ENCODE results near the gene PHC2.

The PHC2 gene

DNA sequence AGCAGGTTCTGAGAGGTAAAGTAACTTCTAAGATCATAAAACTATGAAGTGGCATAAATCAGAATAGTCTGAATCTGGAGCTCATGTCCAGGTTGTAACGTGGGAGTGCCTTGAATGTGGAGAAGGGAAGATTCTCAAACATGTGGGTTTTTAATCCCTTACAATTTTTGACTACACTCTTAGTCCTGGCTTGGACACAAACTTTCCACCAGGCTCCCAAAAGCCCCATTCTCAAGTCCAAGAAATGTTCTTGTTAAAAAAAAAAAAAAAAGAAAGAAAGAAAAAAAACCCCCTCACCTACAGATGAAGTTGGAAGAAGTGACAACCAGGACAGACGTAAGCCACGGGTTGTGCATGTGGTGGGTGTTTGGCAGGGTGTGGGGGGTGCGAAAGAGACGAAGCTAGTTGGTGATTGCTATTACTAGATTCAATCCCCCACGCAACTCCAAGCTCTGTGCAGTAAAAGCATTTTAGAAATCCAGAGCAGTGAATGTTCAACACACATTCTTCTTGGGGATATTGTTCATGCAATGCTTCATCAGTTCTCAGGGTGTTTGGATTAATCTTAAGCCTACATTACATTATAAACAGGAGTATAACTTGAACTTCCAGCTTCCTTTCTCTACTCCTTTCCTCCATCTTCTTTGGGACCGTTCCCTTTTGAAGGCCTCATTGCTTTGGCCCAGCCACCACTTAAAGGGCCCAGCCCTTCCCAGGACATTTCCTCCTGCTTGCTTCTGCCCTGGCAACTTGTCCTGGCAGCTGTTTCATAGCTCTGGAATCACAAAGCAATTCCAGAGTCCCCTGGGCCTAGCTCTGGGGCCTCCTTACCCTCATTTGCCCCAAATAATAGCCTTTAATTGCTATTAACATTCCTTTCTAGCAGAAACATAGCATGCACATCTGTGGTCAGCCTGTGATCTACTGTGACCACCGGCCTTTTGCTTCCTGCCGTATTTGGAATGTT, 41.8 kb downstream of the PHC2 start:
- no peak overlapping the region for H3K27ac ChIP-seq
- no peaks in the 10 kb centered on the region for H3K4me1 ChIP-seq
- TF ChIP-seq, protein P1, sequence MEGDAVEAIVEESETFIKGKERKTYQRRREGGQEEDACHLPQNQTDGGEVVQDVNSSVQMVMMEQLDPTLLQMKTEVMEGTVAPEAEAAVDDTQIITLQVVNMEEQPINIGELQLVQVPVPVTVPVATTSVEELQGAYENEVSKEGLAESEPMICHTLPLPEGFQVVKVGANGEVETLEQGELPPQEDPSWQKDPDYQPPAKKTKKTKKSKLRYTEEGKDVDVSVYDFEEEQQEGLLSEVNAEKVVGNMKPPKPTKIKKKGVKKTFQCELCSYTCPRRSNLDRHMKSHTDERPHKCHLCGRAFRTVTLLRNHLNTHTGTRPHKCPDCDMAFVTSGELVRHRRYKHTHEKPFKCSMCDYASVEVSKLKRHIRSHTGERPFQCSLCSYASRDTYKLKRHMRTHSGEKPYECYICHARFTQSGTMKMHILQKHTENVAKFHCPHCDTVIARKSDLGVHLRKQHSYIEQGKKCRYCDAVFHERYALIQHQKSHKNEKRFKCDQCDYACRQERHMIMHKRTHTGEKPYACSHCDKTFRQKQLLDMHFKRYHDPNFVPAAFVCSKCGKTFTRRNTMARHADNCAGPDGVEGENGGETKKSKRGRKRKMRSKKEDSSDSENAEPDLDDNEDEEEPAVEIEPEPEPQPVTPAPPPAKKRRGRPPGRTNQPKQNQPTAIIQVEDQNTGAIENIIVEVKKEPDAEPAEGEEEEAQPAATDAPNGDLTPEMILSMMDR (IDR thresholded peaks at IDR 0.05), result no peak
- no peaks in the 10 kb centered on the region for H3K36me3 ChIP-seq (ENCODE audit: control insufficient read depth, insufficient read depth, low read length)
- H3K4me3 ChIP-seq (ENCODE audit: low read depth, low read length), result no peak overlapping the region
- H2AFZ ChIP-seq, result no peak overlapping the region
- H3K79me2 ChIP-seq, result no peaks in the 10 kb centered on the region
- H3K27me3 ChIP-seq (ENCODE audit: control insufficient read depth, insufficient read depth, low read length), result no peaks in the 10 kb centered on the region
- no peaks in the 10 kb centered on the region for H3K9me3 ChIP-seq (ENCODE audit: control insufficient read depth, low read length)
- H3K4me2 ChIP-seq (ENCODE audit: low read length), result no peak overlapping the region
- no peak overlapping the region for H3K9ac ChIP-seq

DNA sequence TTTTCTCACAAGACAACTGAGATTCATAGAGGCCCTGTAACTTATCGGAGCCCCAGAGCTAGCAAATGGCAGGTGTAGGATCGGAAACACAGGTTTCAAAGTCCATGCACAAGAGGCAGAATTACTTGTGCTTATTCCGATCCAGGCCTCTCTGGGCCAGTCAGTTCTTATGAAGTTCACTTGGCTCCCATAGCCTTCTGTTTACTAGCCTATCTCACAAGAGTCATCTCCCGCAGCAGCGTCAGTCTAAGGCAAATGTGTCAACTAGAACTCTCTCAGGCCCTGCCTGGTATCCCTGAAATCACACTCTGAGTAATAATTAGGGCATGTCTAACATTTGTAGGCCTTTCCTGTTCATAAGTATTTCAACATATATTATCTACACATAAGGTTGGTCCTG, 43.3 kb downstream of the PHC2 start:
- Histone ChIP-seq H3K79me2 (no peaks in the 10 kb centered on the region), H3K9ac (no peak overlapping the region), H3K4me1 (no peaks in the 10 kb centered on the region), H3K4me2 (ENCODE audit: low read length) (no peak overlapping the region), H2AFZ (no peak overlapping the region), H3K27me3 (ENCODE audit: control insufficient read depth, insufficient read depth, low read length) (no peaks in the 10 kb centered on the region), H3K27ac (no peak overlapping the region), H3K36me3 (ENCODE audit: control insufficient read depth, insufficient read depth, low read length) (no peaks in the 10 kb centered on the region), H3K9me3 (ENCODE audit: control insufficient read depth, low read length) (no peaks in the 10 kb centered on the region), H3K4me3 (ENCODE audit: low read depth, low read length) (no peak overlapping the region)
- TF ChIP-seq, protein P1 (IDR thresholded peaks at IDR 0.05), result no peak

DNA sequence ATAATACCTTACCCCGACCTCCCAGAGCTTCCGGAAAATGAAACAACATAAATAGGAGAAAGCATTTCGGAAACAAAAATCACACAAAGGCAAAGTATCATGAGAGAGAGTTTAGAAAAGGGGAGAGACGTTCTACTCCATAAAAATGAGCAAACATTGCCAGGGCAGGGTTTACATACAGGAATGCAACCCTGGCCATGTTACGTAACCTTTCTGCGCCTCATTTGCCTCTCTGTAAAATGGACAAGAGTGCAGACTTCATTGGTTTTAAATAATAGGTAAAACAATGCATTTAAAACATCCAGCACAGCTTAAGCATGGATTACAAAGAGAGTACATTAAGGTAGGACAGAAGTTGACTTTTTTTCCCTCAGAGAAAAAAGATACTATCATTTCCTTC, 45.6 kb downstream of the PHC2 start:
- Histone ChIP-seq H3K27ac (no peak overlapping the region), H3K9me3 (ENCODE audit: control insufficient read depth, low read length) (no peaks in the 10 kb centered on the region), H2AFZ (no peak overlapping the region), H3K27me3 (ENCODE audit: control insufficient read depth, insufficient read depth, low read length) (no peaks in the 10 kb centered on the region), H3K4me1 (no peaks in the 10 kb centered on the region), H3K36me3 (ENCODE audit: control insufficient read depth, insufficient read depth, low read length) (no peaks in the 10 kb centered on the region), H3K79me2 (no peaks in the 10 kb centered on the region), H3K9ac (no peak overlapping the region), H3K4me3 (ENCODE audit: low read depth, low read length) (no peak overlapping the region), H3K4me2 (ENCODE audit: low read length) (no peak overlapping the region)
- TF ChIP-seq, protein P1 (IDR thresholded peaks at IDR 0.05), result no peak

DNA sequence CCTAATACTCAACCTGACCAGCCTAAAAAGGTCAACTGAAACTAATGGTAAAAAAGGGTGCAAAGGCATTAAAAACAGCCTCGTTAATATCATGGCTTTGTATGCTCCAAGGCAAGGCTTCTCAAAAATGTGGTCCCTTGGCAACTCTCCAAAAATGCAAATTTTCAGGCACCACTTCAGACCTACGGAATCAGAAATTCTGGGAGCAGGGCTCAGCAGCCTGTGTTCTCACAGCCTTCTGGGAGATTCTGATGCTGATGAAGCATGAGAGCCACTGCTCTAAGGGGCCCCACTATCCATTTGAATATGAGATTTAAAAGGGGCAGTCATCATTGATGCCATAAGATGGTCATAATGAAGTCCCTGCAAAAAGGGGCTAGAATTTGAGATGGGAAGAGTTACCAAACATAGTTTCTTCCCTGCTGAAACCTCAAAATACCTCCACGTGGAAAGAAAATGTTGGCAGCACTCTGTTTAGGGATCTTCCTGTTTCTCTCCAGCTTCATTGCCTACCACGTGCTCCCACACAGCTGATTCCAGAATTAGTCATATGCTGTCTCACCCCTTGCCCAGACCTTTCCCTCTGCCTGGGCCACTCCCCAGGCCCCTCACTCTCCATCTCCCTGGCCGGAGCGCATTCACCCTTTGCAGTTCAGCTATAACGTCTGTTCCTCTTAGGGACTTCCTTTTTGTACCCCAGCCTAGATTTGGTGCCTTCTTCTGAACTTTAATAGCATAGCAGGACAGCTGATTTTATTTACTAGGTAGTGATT, 46.7 kb downstream of the PHC2 start:
- no peak overlapping the region for H2AFZ ChIP-seq
- no peaks in the 10 kb centered on the region for H3K27me3 ChIP-seq (ENCODE audit: control insufficient read depth, insufficient read depth, low read length)
- H3K9me3 ChIP-seq (ENCODE audit: control insufficient read depth, low read length), result no peaks in the 10 kb centered on the region
- peaks cover 5% of the 10 kb centered on the region for H3K4me1 ChIP-seq
- no peak overlapping the region for H3K4me2 ChIP-seq (ENCODE audit: low read length)
- no peak overlapping the region for H3K4me3 ChIP-seq (ENCODE audit: low read depth, low read length)
- no peaks in the 10 kb centered on the region for H3K79me2 ChIP-seq
- no peaks in the 10 kb centered on the region for H3K36me3 ChIP-seq (ENCODE audit: control insufficient read depth, insufficient read depth, low read length)
- no peak overlapping the region for H3K27ac ChIP-seq
- no peak overlapping the region for H3K9ac ChIP-seq
- TF ChIP-seq, protein P1 (IDR thresholded peaks at IDR 0.05), result no peak

Data from parathyroid adenoma (tissue), 2 donors.